Measurements from ENCODE around the gene SRGAP3.

SRGAP3 gene

GRCh38 chr3:9075762-9076161, 173.7 kb downstream of the SRGAP3 start:
- DNase-seq: no peak

- DNase-seq: no peak
Measured at GRCh38 chr3:9074079-9074478, 175.4 kb downstream of the SRGAP3 start.

- no peak for DNase-seq
Measured at GRCh38 chr3:9072667-9073009, 176.8 kb downstream of the SRGAP3 start.

- DNase-seq: no peak
Measured at GRCh38 chr3:9071936-9072666, 177.3 kb downstream of the SRGAP3 start.

GRCh38 chr3:9070961-9071360, 178.5 kb downstream of the SRGAP3 start:
- no peak for DNase-seq

- DNase-seq: no peak
Measured at GRCh38 chr3:9069971-9070370, 179.5 kb downstream of the SRGAP3 start.

GRCh38 chr3:9068051-9068450, 181.4 kb downstream of the SRGAP3 start:
- DNase-seq: no peak

- peak; percentile 53 for DNase-seq
Measured at GRCh38 chr3:9067352-9067975, 182.0 kb downstream of the SRGAP3 start.

GRCh38 chr3:9066775-9067174, 182.7 kb downstream of the SRGAP3 start:
- DNase-seq: no peak

GRCh38 chr3:9066141-9066540, 183.3 kb downstream of the SRGAP3 start:
- DNase-seq: no peak

- no peak for DNase-seq
Measured at GRCh38 chr3:9064850-9065249, 184.6 kb downstream of the SRGAP3 start.

- no peak for DNase-seq
Measured at GRCh38 chr3:9064251-9064650, 185.2 kb downstream of the SRGAP3 start.

GRCh38 chr3:9062570-9062969, 186.9 kb downstream of the SRGAP3 start:
- DNase-seq: no peak

- DNase-seq: no peak
Measured at GRCh38 chr3:9061634-9062033, 187.8 kb downstream of the SRGAP3 start.

GRCh38 chr3:9059489-9060400, 189.7 kb downstream of the SRGAP3 start:
- no peak for DNase-seq

GRCh38 chr3:9056581-9056980, 192.9 kb downstream of the SRGAP3 start:
- no peak for DNase-seq

GRCh38 chr3:9047452-9048346, 201.7 kb downstream of the SRGAP3 start:
- DNase-seq: no peak

- no peak for DNase-seq
Measured at GRCh38 chr3:9045371-9045770, 204.1 kb downstream of the SRGAP3 start.

GRCh38 chr3:9043063-9043462, 206.4 kb downstream of the SRGAP3 start:
- no peak for DNase-seq

- no peak for DNase-seq
Measured at GRCh38 chr3:9041626-9042025, 207.8 kb downstream of the SRGAP3 start.

GRCh38 chr3:9040996-9041395, 208.4 kb downstream of the SRGAP3 start:
- DNase-seq: no peak

- DNase-seq: no peak
Measured at GRCh38 chr3:9037144-9037711, 212.2 kb downstream of the SRGAP3 start.

Measured in hematopoietic multipotent progenitor cell treated with erythropoietin and hydrocortisone succinate and interleukin-3 and kit ligand, for 8 days (in vitro differentiated cells).